Right forelimb (tissue), 1 donor: ENCODE data around the gene TSPAN17.
"Not testable (repeated sequence)": the region's sequence is repeated elsewhere in the genome, so short reads cannot be mapped to it uniquely, and the experiment has no call there.

Experiments
- DNase-seq: peaks from one replicate; pipeline ENCODE4 v3.0.0-alpha.2; 2018

Gene TSPAN17

DNA sequence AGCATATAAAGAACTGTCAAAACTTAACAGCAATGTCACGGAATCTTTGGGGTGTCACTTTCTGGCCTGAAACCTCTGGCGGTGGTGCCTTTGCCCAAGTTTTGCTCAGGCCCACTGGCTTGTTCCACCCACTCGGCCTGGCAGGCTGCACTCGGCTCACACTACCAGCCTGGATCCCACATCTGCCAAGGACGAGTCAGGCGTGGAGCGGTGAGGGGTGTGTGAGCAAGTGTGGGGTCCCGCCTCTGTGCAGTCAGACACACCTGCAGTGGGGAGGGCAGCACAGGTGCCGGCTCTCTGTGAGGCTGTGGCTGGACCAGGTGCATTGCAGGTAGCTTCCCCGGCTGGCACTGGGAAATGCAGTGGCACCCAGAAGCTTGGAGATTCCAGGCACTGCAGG is 40.0 kb downstream of the TSPAN17 start:
- no peak for DNase-seq

DNA sequence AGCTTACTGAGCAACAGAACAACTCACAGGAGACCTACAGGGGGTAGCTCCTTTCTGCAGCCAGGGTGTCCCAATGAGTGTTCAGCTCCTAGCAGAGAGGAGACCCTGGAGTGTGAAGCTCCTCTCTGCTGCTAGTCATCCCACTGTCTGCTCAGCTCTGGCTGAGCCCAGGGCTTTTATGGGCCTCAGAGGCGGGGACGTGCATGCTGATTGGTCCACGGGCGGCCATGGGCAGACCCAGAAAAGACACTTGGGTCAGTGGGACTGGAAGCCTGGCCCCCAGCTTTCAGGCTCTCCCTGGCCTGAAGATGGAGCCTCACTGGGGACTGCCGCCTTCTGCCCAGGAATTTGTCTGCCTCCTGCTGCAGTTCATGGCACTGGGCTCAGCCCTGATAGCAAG is 40.6 kb downstream of the TSPAN17 start:
- DNase-seq = no peak

DNA sequence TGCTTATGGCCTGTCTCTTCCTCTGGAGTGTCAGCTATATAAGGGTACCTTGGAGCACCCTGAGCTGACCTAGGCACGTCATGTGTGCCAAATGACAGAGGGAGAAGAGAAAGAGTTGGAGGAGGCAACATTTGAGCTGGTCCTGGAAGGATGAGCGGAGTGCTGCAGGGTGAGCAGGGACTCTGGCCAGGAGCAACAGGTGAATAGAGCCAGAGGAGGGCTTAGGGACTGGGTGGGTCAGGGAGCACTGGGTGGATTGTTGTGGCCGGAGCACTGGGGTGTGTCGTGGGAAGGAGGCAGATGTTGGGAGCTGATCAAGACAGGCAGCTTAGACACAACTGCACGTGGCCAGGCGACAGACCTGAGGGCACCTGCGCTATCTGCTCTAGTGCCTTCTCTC is 43.6 kb downstream of the TSPAN17 start:
- DNase-seq = no peak

DNA sequence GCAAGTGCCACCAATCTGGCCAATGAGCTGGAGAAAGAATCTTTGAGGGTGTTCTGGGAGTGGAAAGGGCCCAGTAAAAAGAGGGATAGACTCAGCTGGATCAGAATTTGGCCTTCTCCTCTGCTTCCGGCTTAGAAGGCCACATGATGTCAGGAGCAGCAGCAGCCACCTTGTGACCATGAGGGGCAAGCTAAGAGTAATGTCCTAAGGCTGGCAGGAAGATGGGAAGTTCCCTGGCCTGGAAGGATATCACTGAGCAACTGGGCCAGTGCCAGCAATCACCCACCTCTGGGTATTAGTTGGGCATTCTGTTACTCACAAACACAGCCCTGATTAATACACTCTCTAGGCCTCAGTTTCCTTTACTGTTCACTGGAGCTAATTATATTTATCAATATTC is 44.2 kb downstream of the TSPAN17 start:
- no peak for DNase-seq

DNA sequence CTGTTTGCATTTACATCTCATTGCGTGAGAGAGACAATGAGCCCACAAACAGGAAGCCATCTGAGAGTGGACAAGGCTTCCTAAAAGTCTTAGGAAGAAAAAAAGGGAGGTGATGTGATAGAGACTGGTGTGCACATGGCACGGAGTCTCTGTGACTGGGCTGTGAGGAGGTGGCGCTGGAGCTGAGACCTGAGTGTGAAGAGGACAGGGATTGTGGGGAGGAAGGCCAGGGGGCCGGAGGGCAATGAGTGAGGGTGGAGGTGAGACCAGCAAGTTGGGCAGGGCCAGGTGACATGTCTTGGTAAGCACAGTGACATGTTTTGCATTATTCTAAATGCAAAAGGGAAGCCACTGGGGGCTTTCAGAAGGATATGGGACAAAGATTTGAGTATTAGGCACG is 45.0 kb downstream of the TSPAN17 start:
- no peak for DNase-seq

DNA sequence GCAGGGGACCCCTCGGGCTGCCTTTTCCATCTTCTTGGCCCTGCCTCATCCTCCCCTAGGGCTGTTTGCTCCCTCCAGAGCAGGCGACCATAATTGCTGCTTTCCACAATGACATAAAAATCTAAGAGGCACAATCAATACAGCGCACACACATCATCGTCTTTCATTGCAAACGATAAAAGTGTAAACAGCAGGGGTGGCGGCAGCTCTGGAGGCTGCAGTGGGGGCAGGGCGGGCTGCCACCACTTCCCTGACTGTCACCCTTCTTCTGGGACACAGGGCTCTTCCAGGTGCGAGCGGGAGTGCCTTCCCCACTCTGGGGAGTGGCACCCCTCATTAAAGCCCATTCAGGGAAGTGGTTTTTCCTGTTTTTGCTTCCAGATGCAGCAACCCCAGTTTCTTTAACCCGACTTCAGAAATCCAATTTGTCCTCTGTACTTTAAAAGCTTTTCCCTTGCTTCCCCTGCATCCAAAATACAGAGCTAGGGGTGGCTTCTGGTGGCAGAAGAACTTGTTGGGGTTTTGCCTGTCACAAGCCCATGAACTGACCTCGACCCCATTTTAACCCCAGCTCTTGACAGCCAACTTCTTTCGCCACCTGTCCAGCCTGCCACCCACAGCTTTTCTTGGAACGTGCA is 45.7 kb downstream of the TSPAN17 start:
- no peak for DNase-seq

DNA sequence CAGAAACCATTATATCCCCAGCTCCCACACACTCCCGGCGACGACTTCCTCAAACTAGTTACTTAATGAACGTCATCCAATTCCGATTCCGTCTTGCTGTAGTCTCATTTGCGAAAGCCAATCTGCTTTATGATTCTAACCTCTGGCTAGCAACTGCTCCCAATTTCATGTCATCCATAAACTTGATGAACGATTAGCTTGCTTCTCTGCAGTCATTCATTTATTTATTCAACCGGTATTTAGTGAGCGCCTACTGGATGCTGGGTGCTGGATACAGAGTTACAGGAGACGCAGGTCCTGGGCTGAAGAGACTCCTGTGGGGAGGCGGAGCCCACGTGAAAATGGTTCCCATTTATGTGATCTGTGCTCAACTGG is 46.2 kb downstream of the TSPAN17 start:
- DNase-seq = no peak

DNA sequence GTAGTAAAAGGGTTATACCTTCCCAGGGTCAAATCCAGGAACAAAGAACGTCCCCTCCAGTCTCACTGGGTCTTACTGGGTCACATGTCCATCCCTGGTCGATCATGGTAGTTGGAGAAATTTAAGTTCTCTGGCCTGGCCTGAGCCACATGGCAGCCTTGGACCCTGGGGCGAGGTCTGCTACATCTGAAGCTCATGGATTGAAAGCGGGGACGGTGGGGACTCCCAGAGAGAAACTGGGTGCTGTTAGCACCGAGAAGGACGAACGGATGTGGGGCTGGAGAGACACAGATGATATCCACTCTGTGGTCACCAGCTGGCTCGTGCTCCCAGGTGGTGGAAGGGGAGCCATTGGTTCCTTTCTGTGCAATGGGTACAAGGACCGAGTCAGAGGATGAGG is 46.9 kb downstream of the TSPAN17 start:
- DNase-seq = no peak

DNA sequence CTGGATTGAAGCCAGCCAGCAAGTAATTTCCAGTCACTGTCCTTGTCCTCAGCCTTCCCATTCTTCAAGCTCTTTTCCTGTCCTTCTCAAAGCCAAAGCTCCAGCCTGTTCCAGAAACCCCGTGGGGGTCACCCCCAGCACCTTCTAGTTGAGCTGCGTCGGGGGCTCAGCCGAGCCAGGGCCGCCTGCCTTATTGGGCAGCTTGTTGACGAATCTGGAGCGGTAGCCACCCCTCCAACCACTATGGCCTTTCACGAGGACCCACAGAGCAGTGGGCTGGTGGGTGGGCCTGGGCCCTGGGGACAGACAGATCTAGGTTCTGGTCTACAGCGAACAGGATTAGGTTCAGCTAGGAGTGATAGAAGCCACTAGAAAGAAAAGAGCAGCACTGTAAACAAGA is 47.3 kb downstream of the TSPAN17 start:
- DNase-seq = no peak

DNA sequence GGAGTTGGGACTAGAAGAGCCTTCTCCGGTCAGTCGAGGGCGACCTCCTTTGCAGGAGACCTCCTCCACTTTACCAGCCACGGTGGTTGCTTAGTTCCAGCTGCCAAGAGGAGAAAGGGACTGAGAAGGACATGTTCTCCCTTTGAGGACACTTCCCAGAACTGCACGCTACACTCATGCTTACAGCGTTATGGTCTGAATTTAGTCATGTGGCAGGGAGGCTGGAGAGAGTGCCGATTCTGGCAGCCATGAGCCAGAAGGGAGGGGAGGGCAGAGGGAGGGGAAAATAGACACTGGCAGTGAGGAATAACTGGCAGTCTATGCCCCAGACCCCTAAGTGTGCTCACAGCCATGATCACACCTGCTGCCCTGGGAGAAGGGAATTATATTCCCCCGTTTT is 47.8 kb downstream of the TSPAN17 start:
- no peak for DNase-seq

DNA sequence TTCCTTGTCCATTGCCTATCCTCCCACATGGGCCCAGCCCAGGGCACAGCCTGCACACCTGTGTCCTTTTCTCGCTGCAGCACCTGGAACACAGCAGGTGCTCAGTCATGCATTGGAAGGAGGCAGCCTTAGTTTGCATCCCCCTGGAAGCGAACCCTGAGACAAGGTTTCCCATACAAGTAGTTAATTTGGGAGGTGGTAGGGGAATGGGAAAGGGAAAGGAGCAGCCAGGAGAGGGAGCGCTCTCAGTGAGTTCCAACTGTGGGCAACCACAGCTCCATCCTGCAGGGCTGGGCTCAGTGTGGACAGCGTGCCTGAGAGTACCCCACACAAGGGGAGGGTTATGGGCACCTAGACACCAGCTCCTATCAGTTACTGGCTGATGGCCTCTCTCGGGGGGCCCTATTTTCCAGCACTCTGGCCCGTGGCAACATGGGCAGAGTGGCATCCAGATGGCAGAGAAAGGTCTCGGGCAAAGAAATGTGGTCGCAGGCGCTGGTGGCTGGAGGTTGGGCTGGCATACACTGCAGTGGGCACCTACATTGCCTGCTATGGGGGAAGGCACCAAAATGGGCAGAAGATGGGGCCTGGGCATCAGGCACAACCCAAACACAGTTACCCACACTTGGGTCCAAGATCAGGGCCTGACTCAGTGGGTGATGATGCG is 50.1 kb downstream of the TSPAN17 start:
- DNase-seq = no peak

DNA sequence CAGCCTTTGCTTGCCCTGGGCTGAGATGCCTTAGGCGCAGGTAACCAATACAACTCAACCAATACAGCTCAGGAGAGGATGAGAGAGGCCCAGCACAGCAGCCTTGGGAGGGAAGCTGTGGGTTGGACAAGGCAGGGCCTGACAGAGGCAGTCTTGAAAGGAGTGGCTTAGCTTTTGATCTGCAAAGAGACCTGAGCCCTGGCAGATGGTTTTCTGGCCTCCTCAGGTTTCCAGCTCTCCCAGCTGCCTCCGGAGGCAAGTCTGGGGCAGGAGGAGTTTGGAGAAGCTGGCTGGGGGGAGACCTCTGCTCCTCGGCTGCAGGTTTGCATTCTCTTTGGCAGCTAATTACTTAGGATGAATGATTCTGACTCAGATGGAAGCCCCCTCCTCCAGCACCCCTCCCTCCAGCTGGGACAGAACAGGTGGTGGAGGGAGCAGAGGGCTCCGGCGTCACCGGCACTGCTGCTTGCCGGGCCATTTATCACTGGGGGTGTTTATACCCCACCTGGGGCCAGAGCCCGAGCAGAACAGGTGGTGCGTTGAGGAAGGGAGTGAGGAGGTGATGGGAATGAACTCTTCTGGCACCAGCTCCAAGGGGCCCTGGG is 50.8 kb downstream of the TSPAN17 start:
- no peak for DNase-seq

DNA sequence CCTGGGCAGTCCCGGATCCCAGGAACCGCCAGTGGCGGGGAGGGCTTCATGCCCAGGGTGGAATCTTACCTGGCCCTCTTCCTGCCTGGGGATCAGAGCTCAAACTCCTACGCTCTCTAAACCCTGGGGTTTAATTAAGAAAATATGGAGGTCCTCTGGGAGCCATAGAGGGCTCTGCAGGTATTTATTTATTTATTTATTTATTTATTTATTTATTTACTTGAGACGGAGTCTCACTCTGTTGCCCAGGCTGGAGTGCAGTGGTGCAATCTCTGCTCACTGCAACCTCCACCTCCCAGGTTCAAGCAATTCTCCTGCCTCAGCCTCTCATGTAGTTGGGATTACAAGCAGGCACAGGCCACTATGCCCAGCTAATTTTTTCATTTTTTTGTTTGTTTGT is 52.2 kb downstream of the TSPAN17 start:
- DNase-seq = not testable (repeated sequence)

DNA sequence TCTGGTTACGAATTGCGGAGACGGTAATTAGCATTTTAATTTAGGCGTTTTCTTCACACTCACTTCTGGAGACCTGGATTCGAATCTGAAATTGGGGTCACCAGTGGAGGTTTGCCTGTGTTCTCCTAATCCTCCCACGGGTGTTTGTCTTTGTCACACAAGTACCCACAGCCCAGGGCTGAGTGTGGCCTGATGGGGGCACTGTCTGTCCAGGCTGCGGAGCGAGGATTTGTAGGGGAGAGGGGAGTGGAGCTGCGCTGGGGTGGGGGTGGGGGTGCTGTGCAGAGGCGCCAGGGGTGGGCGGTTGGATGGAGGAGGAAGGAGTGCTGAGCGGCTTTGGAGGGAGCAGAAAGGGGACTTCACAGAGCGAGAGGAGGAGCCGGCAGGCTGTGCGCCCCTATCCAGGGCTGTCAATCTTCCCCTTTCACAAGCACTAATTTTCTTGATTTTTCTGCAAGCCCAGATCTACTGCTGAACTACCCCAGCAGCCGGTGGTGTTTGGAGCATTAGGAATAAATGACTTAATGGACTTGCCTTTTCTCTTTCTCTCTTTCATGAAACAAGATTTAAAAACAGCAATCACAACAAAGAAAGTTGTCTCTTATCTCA is 53.1 kb downstream of the TSPAN17 start:
- DNase-seq = no peak

DNA sequence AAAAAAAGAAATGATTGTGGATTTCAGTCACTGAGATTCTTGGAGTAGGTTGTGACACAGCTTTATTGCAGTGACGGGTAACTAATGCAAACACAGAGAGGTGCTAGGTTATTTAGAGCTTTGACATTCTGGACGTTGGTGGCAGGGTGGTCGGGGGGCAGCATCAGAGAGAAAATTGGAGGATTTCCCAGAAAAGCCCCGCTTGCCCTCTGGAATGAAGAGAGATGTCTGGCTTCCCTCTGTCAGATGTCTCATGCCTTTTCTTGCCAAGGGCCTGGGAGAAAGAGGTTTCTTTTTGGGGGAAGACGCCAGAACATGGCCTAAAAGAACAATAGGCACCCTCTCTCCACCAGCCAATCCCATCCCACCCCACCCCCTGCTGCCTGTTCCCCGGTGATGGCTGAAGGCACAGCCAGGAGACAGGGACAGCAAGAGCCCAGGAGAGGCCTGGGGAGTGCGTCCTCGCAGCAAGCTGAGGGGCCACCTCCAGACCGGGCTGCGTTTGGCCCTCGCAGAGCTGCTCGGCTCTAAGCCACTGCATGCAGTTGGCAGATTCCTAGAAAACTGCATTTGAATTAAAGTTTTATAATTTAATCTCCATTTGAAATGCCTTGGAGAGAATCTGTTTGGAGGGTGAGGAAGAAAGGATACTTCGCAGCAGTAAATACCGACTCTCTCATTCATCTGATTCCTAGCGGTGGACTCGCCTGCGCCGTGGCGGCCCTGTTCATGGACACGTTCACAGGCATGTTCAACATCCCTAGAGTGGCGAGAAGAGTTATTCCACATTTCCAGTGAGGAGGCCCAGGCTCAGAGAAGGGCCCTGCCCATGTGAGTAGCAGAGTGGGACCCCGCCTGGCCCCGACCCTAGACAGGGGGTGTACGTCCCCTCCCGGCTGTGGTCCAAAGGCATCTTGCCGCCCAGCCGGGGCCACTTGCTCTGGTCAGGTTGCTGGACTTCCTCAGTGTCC is 55.7 kb downstream of the TSPAN17 start:
- no peak for DNase-seq

DNA sequence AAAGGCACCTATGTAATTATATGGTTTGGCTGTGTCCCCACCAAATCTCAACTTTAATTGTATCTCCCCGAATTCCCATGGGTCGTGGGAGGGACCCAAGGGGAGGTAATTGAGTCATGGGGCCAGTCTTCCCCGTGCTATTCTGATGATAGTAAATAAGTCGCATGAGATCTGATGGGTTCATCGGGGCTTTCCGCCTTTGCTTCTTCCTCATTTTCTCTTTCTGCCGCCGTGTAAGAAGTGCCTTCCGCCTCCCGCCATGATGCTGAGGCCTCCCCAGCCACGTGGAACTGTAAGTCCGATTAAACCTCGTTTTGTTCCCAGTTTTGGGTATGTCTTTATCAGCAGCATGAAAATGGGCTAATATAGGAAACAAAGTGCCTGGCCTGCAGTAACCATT is 56.6 kb downstream of the TSPAN17 start:
- no peak for DNase-seq

DNA sequence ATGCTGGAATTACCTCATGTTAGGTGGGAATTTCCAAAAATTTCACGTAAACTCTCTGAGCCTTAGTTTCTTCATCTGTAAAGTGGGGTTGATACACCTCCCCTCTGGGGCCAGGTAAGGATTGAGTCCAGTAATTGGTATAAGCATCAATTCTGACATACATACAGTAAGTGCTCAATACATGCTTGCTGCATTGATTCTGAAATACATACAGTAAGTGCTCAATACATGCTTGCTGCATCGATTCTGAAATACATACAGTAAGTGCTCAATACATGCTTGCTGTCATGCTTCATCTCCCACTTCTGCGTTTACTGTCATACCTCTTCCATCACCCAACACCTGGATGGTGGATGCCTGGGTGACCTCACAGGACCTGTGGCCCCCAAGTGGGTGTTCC is 57.1 kb downstream of the TSPAN17 start:
- no peak for DNase-seq

DNA sequence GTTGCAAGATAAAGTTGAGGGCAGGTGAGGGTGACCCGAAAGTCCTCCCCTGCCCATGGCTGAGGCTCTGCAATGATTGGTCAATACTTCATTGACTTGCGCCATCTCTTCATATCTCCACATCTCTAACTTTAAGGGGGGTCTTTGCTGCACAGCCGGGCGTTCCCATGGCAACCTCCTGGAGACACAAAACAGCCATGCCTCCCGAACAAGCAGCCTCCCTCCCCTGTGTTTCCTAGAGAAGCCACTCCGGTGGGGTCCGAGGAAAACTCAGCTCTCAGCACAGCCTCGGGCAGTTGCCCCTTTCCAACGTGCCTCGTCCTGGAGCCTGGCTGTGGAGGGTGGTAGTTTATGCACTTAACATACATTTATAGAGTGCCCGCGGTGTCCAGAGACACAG is 57.5 kb downstream of the TSPAN17 start:
- no peak for DNase-seq
